Measurements from ENCODE around the gene ZNF850.
A peak's percentile ranks its signal among the peaks of the same experiment; 100 is the strongest.

The ZNF850 gene

DNA sequence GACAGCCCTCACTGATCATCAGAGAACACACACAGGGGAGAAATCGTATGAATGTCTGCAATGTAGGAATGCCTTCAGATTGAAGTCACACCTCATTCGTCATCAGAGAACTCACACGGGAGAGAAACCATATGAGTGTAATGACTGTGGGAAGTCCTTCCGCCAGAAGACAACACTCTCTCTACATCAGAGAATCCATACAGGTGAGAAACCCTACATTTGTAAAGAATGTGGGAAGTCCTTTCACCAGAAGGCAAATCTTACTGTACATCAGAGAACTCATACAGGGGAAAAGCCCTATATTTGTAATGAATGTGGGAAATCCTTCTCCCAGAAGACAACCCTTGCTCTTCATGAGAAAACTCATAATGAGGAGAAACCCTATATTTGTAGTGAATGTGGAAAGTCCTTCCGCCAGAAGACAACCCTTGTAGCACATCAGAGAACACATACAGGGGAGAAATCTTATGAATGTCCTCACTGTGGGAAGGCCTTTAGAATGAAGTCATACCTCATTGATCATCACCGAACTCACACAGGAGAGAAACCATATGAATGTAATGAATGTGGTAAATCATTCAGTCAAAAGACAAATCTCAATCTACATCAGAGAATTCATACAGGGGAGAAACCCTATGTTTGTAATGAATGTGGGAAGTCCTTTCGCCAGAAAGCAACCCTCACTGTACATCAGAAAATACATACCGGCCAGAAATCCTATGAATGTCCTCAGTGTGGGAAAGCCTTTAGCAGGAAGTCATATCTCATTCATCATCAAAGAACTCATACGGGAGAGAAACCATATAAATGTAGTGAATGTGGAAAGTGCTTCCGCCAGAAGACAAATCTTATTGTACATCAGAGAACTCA, 52.7 kb downstream of the ZNF850 start:
- Histone ChIP-seq H3K36me3 (ENCODE audit: control insufficient read depth, insufficient read depth, low read length) (no peaks in the 10 kb centered on the region; the same call in none of the 2 replicates), H3K4me3 (replicated peaks; ENCODE audit: low read depth, low read length) (no peak overlapping the region), H3K27me3 (replicated peaks; ENCODE audit: control insufficient read depth, insufficient read depth, low read length) (no peaks in the 10 kb centered on the region)
- DNase-seq (ENCODE audit: extremely low read depth, insufficient read length) = no peak
- TF ChIP-seq, protein P1, sequence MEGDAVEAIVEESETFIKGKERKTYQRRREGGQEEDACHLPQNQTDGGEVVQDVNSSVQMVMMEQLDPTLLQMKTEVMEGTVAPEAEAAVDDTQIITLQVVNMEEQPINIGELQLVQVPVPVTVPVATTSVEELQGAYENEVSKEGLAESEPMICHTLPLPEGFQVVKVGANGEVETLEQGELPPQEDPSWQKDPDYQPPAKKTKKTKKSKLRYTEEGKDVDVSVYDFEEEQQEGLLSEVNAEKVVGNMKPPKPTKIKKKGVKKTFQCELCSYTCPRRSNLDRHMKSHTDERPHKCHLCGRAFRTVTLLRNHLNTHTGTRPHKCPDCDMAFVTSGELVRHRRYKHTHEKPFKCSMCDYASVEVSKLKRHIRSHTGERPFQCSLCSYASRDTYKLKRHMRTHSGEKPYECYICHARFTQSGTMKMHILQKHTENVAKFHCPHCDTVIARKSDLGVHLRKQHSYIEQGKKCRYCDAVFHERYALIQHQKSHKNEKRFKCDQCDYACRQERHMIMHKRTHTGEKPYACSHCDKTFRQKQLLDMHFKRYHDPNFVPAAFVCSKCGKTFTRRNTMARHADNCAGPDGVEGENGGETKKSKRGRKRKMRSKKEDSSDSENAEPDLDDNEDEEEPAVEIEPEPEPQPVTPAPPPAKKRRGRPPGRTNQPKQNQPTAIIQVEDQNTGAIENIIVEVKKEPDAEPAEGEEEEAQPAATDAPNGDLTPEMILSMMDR (IDR thresholded peaks at IDR 0.05; ENCODE audit: insufficient read depth, low read length, poor library complexity, severe bottlenecking) = no peak

DNA sequence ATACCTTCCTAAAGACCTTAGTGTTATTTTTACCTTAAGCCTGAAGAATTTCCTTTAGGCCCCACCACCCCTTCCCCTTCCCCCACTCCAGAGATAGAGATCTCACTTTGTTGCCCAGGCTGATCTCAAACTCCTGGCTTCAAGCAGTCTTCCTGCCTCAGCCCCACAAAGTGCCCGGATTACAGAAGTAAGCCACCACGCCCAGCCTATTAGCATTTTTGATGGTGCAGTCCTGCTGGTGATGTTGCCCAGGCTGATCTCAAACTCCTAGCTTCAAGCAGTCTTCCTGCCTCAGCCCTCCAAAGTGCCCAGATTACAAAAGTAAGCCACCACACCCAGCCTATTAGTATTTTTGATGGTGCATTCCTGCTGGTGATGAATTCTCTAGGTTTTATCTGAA, 63.2 kb downstream of the ZNF850 start:
- Histone ChIP-seq H3K27me3 (replicated peaks; ENCODE audit: control insufficient read depth, insufficient read depth, low read length) (no peaks in the 10 kb centered on the region), H3K4me3 (replicated peaks; ENCODE audit: low read depth, low read length) (no peak overlapping the region), H3K36me3 (ENCODE audit: control insufficient read depth, insufficient read depth, low read length) (peaks cover 9% of the 10 kb centered on the region)
- DNase-seq (ENCODE audit: extremely low read depth, insufficient read length) = no peak
- TF ChIP-seq, protein P1 (IDR thresholded peaks at IDR 0.05; ENCODE audit: insufficient read depth, low read length, poor library complexity, severe bottlenecking) = no peak

DNA sequence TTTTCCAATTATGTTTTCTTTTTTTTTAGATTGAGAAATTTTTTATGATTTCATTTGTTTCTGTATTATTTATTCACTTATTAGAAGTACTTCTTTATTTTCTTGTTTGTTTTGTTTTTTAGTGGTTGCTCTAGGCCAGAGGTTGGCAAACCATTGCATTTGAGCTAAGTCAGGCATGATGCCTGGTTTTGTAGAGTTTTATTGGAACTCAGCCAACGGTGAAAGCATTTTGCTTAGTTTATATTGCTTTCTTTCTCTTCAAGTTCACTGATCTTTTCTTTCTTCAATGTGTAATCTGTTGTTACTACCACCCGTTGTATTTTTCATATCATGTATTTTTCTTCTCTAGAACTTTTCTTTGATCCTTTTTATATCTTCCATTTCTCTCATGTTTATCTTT, 65.5 kb downstream of the ZNF850 start:
- TF ChIP-seq, protein P1 (IDR thresholded peaks at IDR 0.05; ENCODE audit: insufficient read depth, low read length, poor library complexity, severe bottlenecking) = no peak
- peaks cover under 1% of the 10 kb centered on the region; the same call in 1 of the 2 replicates for H3K36me3 ChIP-seq (ENCODE audit: control insufficient read depth, insufficient read depth, low read length)
- no peak overlapping the region for H3K4me3 ChIP-seq (replicated peaks; ENCODE audit: low read depth, low read length)
- DNase-seq (ENCODE audit: extremely low read depth, insufficient read length) = no peak
- no peaks in the 10 kb centered on the region for H3K27me3 ChIP-seq (replicated peaks; ENCODE audit: control insufficient read depth, insufficient read depth, low read length)

DNA sequence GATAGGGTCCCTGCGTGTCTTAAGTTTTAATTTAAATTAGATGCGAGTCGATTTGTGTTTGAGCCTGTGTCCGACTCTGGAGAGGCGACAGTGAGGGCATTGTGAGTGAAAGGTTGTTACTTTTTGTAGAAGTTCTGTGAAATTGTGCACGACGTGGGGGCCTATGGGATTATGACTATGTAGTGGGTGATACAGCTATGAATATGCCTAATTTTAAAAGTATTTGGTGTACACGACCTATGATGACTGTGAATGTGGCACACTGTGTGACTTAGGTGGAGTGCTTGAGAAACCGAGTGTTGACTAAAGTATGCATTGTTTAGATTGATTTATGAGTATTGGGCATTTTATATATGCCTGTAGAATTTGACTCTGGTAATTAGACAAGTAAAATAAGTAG, 84.5 kb downstream of the ZNF850 start:
- peak overlapping the region; percentile 88 for H3K4me3 ChIP-seq (replicated peaks; ENCODE audit: low read depth, low read length)
- peaks cover 14% of the 10 kb centered on the region for H3K36me3 ChIP-seq (ENCODE audit: control insufficient read depth, insufficient read depth, low read length)
- DNase-seq (ENCODE audit: extremely low read depth, insufficient read length) = no peak
- TF ChIP-seq, protein P1 (IDR thresholded peaks at IDR 0.05; ENCODE audit: insufficient read depth, low read length, poor library complexity, severe bottlenecking) = no peak
- no peaks in the 10 kb centered on the region for H3K27me3 ChIP-seq (replicated peaks; ENCODE audit: control insufficient read depth, insufficient read depth, low read length)

DNA sequence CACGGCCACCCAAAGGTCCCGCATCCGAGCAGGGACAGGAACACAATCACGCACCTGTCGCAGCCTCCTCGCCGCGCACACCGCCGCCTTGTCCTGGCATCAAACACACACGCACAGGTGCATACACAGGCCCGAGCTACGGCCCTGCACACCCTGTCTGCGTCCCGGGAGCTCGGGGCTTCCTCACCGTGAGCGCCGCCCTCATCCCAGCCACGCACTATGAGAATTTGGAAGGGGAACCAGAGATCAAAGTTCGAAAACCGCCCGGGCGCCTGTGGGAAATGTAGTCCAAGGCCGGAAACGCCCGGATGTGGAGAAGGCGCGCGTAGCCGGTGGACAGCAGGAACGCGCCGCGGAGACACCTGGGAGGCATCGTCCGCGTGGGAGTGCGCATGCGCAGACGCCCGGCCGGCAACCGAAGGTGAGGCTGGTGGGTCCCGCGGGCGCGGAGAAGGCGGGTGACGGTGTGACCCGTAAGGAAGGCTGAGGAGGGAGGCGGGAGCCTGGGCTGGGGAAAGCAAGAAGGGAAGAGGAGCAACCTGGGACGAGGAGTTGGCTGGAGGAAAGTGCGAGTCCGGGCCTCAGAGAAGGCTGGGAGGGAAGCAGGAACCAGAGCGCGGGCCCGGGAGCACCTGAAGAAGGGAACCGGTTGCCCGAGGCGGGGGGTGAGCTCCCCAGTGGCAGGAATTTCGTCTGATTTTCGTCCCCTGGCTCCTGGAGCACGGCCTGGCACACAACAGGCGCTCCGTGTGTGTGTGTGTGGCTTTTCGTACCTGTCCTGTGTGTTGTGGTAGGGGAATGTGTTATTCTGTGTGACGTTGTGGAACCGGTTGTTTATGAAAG, 85.2 kb downstream of the ZNF850 start, which contains the start of gene ZNF567:
ZNF567 (plus strand) TSS at position 399 of the 843 bp plus-strand sequence. CDS start 7,256 bp downstream, outside the sequence.
- peak within 1 kb of the TSS; percentile 88 for H3K4me3 ChIP-seq (replicated peaks; ENCODE audit: low read depth, low read length)
- peaks cover 10% of the 10 kb centered on the region for H3K36me3 ChIP-seq (ENCODE audit: control insufficient read depth, insufficient read depth, low read length)
- TF ChIP-seq, protein P1 (IDR thresholded peaks at IDR 0.05; ENCODE audit: insufficient read depth, low read length, poor library complexity, severe bottlenecking) = no peak
- DNase-seq (ENCODE audit: extremely low read depth, insufficient read length) = peak; percentile 97
- no peaks in the 10 kb centered on the region for H3K27me3 ChIP-seq (replicated peaks; ENCODE audit: control insufficient read depth, insufficient read depth, low read length)
